ENCODE measurements around the gene FSHR.

The FSHR gene

GRCh38 chr2:49028101-49028500 lies 126.2 kb downstream of the FSHR start:
- DNase-seq: no peak

- DNase-seq: no peak
Observed at GRCh38 chr2:49026706-49027105, 127.6 kb downstream of the FSHR start.

GRCh38 chr2:49021271-49021670 lies 133.0 kb downstream of the FSHR start:
- no peak for DNase-seq

- no peak for DNase-seq
Observed at GRCh38 chr2:49005261-49005660, 149.1 kb downstream of the FSHR start.

GRCh38 chr2:49004036-49004626 lies 150.2 kb downstream of the FSHR start:
- no peak for DNase-seq

GRCh38 chr2:49003201-49003600 lies 151.1 kb downstream of the FSHR start:
- DNase-seq: no peak

GRCh38 chr2:49002750-49003149 lies 151.6 kb downstream of the FSHR start:
- DNase-seq: no peak

GRCh38 chr2:49000695-49001094 lies 153.6 kb downstream of the FSHR start:
- no peak for DNase-seq

- DNase-seq: no peak
Observed at GRCh38 chr2:48998449-48998848, 155.9 kb downstream of the FSHR start.

- DNase-seq: no peak
Observed at GRCh38 chr2:48993576-48993975, 160.7 kb downstream of the FSHR start.

GRCh38 chr2:48991415-48992131 lies 162.7 kb downstream of the FSHR start:
- DNase-seq: no peak

GRCh38 chr2:48984922-48985321 lies 169.4 kb downstream of the FSHR start:
- DNase-seq: no peak

- no peak for DNase-seq
Observed at GRCh38 chr2:48983551-48983950, 170.8 kb downstream of the FSHR start.

GRCh38 chr2:48982887-48983435 lies 171.4 kb downstream of the FSHR start:
- no peak for DNase-seq

- DNase-seq: no peak
Observed at GRCh38 chr2:48980846-48981245, 173.5 kb downstream of the FSHR start.

GRCh38 chr2:48979691-48980090 lies 174.6 kb downstream of the FSHR start:
- no peak for DNase-seq

- no peak for DNase-seq
Observed at GRCh38 chr2:48978131-48978530, 176.2 kb downstream of the FSHR start.

- DNase-seq: no peak
Observed at GRCh38 chr2:48971801-48972200, 182.5 kb downstream of the FSHR start.

GRCh38 chr2:48968011-48968410 lies 186.3 kb downstream of the FSHR start:
- DNase-seq: no peak

- no peak for DNase-seq
Observed at GRCh38 chr2:48965204-48965603, 189.1 kb downstream of the FSHR start.

GRCh38 chr2:48961009-48961408 lies 193.3 kb downstream of the FSHR start:
- DNase-seq: no peak

- no peak for DNase-seq
Observed at GRCh38 chr2:48954935-48955334, 199.4 kb downstream of the FSHR start.

GRCh38 chr2:48954311-48954710 lies 200.0 kb downstream of the FSHR start:
- no peak for DNase-seq

- DNase-seq: no peak
Observed at GRCh38 chr2:48952614-48953013, 201.7 kb downstream of the FSHR start.

- DNase-seq: no peak
Observed at GRCh38 chr2:48952143-48952542, 202.2 kb downstream of the FSHR start.

Data from NCI-H1105 treated with DMSO at 0.1 percent for 48 hours (cell line).